Lower leg skin (tissue), 3 donors: ENCODE measurements around the gene SNX33.

Experiments
- POLR2A ChIP-seq, 2 donors: fragments of 450-650 bp; IDR thresholded peaks; one replicate each; pipeline ENCODE4 v1.6.1; 2016 to 2017; ENCODE audit warnings: antibody characterized with exemption in 2 of 2, mild to moderate bottlenecking in 1 of 2, moderate library complexity in 1 of 2
- TF ChIP-seq, protein P1 (sequence below), 3 donors: fragments of 450-650 bp; IDR thresholded peaks; one replicate each; pipeline ENCODE4 v1.5.1; 2016; ENCODE audit warnings: antibody characterized with exemption in 3 of 3, mild to moderate bottlenecking in 3 of 3, moderate library complexity in 2 of 3

GRCh38 chr15:75639709-75640482 is 7.8 kb upstream of the SNX33 start, which contains the start of gene IMP3:
- TF ChIP-seq, protein P1, sequence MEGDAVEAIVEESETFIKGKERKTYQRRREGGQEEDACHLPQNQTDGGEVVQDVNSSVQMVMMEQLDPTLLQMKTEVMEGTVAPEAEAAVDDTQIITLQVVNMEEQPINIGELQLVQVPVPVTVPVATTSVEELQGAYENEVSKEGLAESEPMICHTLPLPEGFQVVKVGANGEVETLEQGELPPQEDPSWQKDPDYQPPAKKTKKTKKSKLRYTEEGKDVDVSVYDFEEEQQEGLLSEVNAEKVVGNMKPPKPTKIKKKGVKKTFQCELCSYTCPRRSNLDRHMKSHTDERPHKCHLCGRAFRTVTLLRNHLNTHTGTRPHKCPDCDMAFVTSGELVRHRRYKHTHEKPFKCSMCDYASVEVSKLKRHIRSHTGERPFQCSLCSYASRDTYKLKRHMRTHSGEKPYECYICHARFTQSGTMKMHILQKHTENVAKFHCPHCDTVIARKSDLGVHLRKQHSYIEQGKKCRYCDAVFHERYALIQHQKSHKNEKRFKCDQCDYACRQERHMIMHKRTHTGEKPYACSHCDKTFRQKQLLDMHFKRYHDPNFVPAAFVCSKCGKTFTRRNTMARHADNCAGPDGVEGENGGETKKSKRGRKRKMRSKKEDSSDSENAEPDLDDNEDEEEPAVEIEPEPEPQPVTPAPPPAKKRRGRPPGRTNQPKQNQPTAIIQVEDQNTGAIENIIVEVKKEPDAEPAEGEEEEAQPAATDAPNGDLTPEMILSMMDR (IDR thresholded peaks at IDR 0.05) = peak in 1 of 3 donors; percentile 11
- peak in 1 of 2 donors; percentile 76 for TF ChIP-seq POLR2A (IDR thresholded peaks at IDR 0.05)
